ENCODE data around the gene BAIAP3. TPM values are rescaled to one million over a fixed set of nuclear protein-coding genes. Genes with fewer than 3 reads are reported as not detected.

Gene BAIAP3
- total and polyA plus RNA-seq, 2 of the 8 experiments (the other 6 are each of a cell fraction or from before 2014, with no cell fraction given): 2.9 to 6.8 TPM

- H3K36me3 ChIP-seq (ENCODE audit: control insufficient read depth in 2 of 4, insufficient read depth in 4 of 4, low read length in 3 of 4): peaks cover 0 to 6% (median 0%) of the 10 kb centered on the region in 4 experiments; a peak in 2 of 8 replicates
- ChIA-PET CTCF (ENCODE audit: partially characterized antibody) (interaction anchor here (0.5 to 6.8 kb wide), 15 partner anchors 8 to 64 kb away, joined by 3 to 59 read pairs (median 4); no protein-coding TSS in a partner anchor), POLR2A (ENCODE audit: partially characterized antibody) (interaction anchor here (0.7 to 4.8 kb wide), 16 partner anchors 8 to 231 kb away, joined by 3 to 44 read pairs (median 3); partner anchors contain the start of genes BAIAP3 and UQCC4)
- no peaks in the 10 kb centered on the region for H3K9me3 ChIP-seq (ENCODE audit: insufficient read depth in 2 of 2, low read depth in 1 of 2, low read length in 1 of 2)
- peaks cover 8% of the 10 kb centered on the region for H3K79me1 ChIP-seq (ENCODE audit: low read depth, low read length)
- H2BK5ac ChIP-seq (ENCODE audit: low read depth, low read length): peak overlapping the region; percentile 75; the same call in 1 of the 2 replicates
- H2AK5ac ChIP-seq (ENCODE audit: low read depth, low read length): no peak overlapping the region
- no peak overlapping the region for H2BK15ac ChIP-seq (ENCODE audit: low read length)
- no peak overlapping the region for H3K23ac ChIP-seq (ENCODE audit: insufficient read length)
- H2AFZ ChIP-seq (ENCODE audit: low read length): no peak overlapping the region
- H4K20me1 ChIP-seq (replicated peaks in 1 of 2; ENCODE audit: control insufficient read depth in 1 of 2, insufficient read depth in 2 of 2, low read length in 2 of 2): peaks cover 3 to 22% of the 10 kb centered on the region in 2 experiments
- peaks cover 12% of the 10 kb centered on the region for H3K23me2 ChIP-seq (ENCODE audit: low read depth, low read length)
- no peak overlapping the region for H2BK20ac ChIP-seq (ENCODE audit: low read length)
- peak overlapping the region; percentile 54 for H4K91ac ChIP-seq (replicated peaks; ENCODE audit: insufficient read length, low read length)
- no peak overlapping the region for H4K5ac ChIP-seq (ENCODE audit: insufficient read length, low read depth, low read length)
- H3K14ac ChIP-seq (ENCODE audit: insufficient read length): no peak overlapping the region
- peak in 1 of 2 experiments; percentile 88 for DNase-seq (ENCODE audit: low read depth in 1 of 2, low spot score in 2 of 2)
- H3K4me1 ChIP-seq (replicated peaks in 1 of 4; ENCODE audit: control insufficient read depth in 3 of 4, insufficient read depth in 4 of 4, low read length in 3 of 4): peaks cover 0 to 16% (median 10%) of the 10 kb centered on the region in 4 experiments; a peak in 5 of 7 replicates
- H3K4me2 ChIP-seq (ENCODE audit: insufficient read depth in 1 of 2, low read depth in 2 of 2, low read length in 2 of 2): peak overlapping the region; percentile 94 to 95
- H3K56ac ChIP-seq (replicated peaks; ENCODE audit: insufficient read length, low read depth, low read length): no peak overlapping the region
- WGBS, 2 experiments (ENCODE audit: extremely low coverage in 1 of 2, insufficient coverage in 1 of 2, insufficient read length in 1 of 2, insufficient replicate concordance in 2 of 2, low coverage in 1 of 2, low lambda C conversion rate in 2 of 2, missing lambda C conversion rate in 1 of 2): 2% methylated on average over 12 of the region's 95 CpGs; no CpG with 5 or more reads in 1 of the 2 experiments
- no peak overlapping the region for H2BK12ac ChIP-seq (ENCODE audit: low read depth, low read length)
- no peak for FAIRE-seq
- H3K4ac ChIP-seq (replicated peaks; ENCODE audit: insufficient read length, low read depth, low read length): no peak overlapping the region
- H3K27ac ChIP-seq (ENCODE audit: low read depth, low read length): peak overlapping the region; percentile 86; the same call in 1 of the 2 replicates
- H2BK120ac ChIP-seq (replicated peaks; ENCODE audit: low read depth, low read length): no peak overlapping the region
- H3K18ac ChIP-seq (ENCODE audit: extremely low read depth, low read length): peak overlapping the region; percentile 90
- H4K8ac ChIP-seq (ENCODE audit: extremely low read depth, insufficient read depth, low read length): peak overlapping the region; percentile 88; the same call in 1 of the 2 replicates
- H3K27me3 ChIP-seq (replicated peaks in 1 of 4; ENCODE audit: control insufficient read depth in 3 of 4, extremely low read depth in 1 of 4, insufficient read depth in 3 of 4, low read length in 3 of 4): no peaks in the 10 kb centered on the region
- H3K4me3 ChIP-seq (ENCODE audit: extremely low read depth in 1 of 4, insufficient read depth in 2 of 4, low read depth in 3 of 4, low read length in 4 of 4): peak overlapping the region; percentile 63 to 73 (median 70)
- peak overlapping the region; percentile 65 to 87 (median 72) for H3K9ac ChIP-seq (replicated peaks in 1 of 4; ENCODE audit: extremely low read depth in 1 of 4, low read depth in 3 of 4, low read length in 3 of 4)
- H3K79me2 ChIP-seq (ENCODE audit: control insufficient read depth in 1 of 2, insufficient read depth in 2 of 2, low read length in 2 of 2): peaks cover 4 to 19% of the 10 kb centered on the region in 2 experiments; a peak in 2 of 4 replicates
- TF ChIP-seq POLR2AphosphoS5 (IDR thresholded peaks at IDR 0.05; ENCODE audit: low read depth, low read length) (peak; percentile 38; the same call in 1 of the 2 replicates), BACH1 (IDR thresholded peaks at IDR 0.05; ENCODE audit: low read length) (peak; percentile 86), TAF1 (IDR thresholded peaks at IDR 0.05; ENCODE audit: low read depth, low read length) (peak; percentile 77), MAFK (IDR thresholded peaks at IDR 0.05; ENCODE audit: low read depth, low read length) (peak; percentile 75; the same call in 1 of the 2 replicates), SIN3A (conservative IDR thresholded peaks at IDR 0.05 in 1 of 2, IDR thresholded peaks at IDR 0.05 in 1 of 2; ENCODE audit: low read depth in 1 of 2, low read length in 2 of 2) (peak in 1 of 2 experiments; percentile 72; a peak in 1 of 4 replicates), KDM4A (IDR thresholded peaks at IDR 0.05; ENCODE audit: low read depth, low read length, severe bottlenecking) (peak; percentile 48)
These were observed 46.0 kb downstream of the BAIAP3 start for GRCh38 chr16:1379304-1380076.
